Stimulated activated naive CD8-positive, alpha-beta T cell treated with anti-CD3 and anti-CD28 coated beads, Interleukin-15, amount 100 ng/mL, for 72 hours (primary cell): ENCODE data around the gene MYOF.
"Not testable (repeated sequence)": the region's sequence is repeated elsewhere in the genome, so short reads cannot be mapped to it uniquely, and the experiment has no call there.

Experiments used
- ATAC-seq: fragments of 150-1000 bp; cut with Tn5 transposase; 2 replicates; pipeline ENCODE4 v1.10.0; 2021; ENCODE audit warnings: mild to moderate bottlenecking, moderate library complexity
- DNase-seq, 2 donors: peaks; one replicate each; pipeline ENCODE4 v3.0.0; 2021 to 2022
- H3K27ac Mint-ChIP-seq, 2 donors: one replicate each; pipeline ENCODE4 v1.8.0; 2022; ENCODE audit warnings: mild to moderate bottlenecking in 2 of 2, mixed read lengths in 2 of 2, moderate library complexity in 2 of 2
- H3K27me3 Mint-ChIP-seq: one replicate; pipeline ENCODE4 v1.8.0; 2022; ENCODE audit warnings: mixed read lengths
- H3K4me1 Mint-ChIP-seq: one replicate; pipeline ENCODE4 v1.8.0; 2022; ENCODE audit warnings: mild to moderate bottlenecking, mixed read lengths
- H3K4me3 Mint-ChIP-seq, 2 donors: one replicate each; pipeline ENCODE4 v1.8.0; 2022; ENCODE audit warnings: mild to moderate bottlenecking in 2 of 2, mixed read lengths in 2 of 2, moderate library complexity in 1 of 2
- H3K9me3 Mint-ChIP-seq, 2 donors: one replicate each; pipeline ENCODE4 v1.8.0; 2022; ENCODE audit warnings: mixed read lengths in 2 of 2

MYOF gene

DNA sequence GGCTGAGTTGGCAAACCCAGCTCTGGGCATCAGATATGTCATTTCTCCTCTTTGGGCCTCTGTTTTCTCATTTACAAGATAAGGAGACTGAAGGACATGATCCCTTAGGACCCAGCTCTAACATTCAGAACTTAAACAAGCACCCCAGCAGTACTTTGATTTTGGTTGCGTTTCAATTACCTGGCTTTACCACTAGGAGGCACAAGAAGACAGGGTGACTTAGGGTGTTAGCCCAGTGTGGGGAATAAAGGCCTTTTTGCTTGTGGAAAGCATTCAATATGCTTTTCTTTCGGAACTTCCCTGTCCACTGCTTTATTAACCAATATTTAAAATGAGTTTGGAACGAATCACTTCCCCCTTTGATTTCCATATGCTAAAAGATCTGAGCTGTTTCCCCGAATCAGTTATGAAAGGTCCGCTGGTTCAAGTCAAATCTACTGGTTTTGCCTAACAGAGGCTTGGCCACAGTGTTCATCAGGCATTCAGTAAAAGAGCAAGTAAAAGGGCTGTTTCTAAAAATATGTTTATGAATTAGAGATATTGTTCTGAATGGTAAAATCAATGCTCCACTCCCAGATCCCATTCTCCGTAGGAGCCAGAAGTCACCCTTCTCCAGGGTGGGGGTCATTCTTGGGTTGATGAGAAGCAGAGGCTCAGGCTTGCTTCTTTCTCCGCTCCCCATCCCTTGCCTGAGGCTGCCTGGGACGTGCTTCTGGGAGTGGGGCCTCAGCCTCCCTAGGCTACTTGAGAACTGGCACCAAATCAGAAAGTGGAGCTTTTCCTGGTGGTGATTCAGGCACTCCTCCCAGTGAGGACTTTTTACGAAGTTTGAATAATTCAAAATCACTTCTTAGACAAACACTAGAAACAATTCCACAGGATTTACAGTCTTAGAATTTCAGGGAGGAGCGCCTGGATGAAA is 105.5 kb downstream of the MYOF start:
- H3K4me1 Mint-ChIP-seq: peaks cover 37% of the 10 kb centered on the region

GRCh38 chr10:93370961-93371360 is 111.2 kb downstream of the MYOF start:
- H3K27ac Mint-ChIP-seq: no peak overlapping the region
- ATAC-seq (no peak), DNase-seq (no peak)
- H3K4me3 Mint-ChIP-seq: no peak overlapping the region
- peaks cover 2% of the 10 kb centered on the region for H3K4me1 Mint-ChIP-seq
- H3K9me3 Mint-ChIP-seq: no peaks in the 10 kb centered on the region
- H3K27me3 Mint-ChIP-seq: peaks cover 10% of the 10 kb centered on the region

More for the DNA sequence above, 105.5 kb downstream of the MYOF start:
- Mint-ChIP-seq H3K27ac (no peak overlapping the region), H3K4me3 (no peak overlapping the region), H3K9me3 (no peaks in the 10 kb centered on the region), H3K27me3 (peaks cover 10% of the 10 kb centered on the region)
- peak; percentile 35 for ATAC-seq
- DNase-seq: peak; percentile 49 to 62

GRCh38 chr10:93369588-93370164 is 112.5 kb downstream of the MYOF start:
- no peak overlapping the region for H3K27ac Mint-ChIP-seq
- H3K4me1 Mint-ChIP-seq: peaks cover 5% of the 10 kb centered on the region
- H3K27me3 Mint-ChIP-seq: peaks cover 7% of the 10 kb centered on the region
- DNase-seq (no peak), ATAC-seq (no peak)
- H3K4me3 Mint-ChIP-seq: no peak overlapping the region
- H3K9me3 Mint-ChIP-seq: no peaks in the 10 kb centered on the region

GRCh38 chr10:93368210-93368609 is 113.9 kb downstream of the MYOF start:
- no peaks in the 10 kb centered on the region for H3K27me3 Mint-ChIP-seq
- H3K9me3 Mint-ChIP-seq: no peaks in the 10 kb centered on the region
- no peak for DNase-seq
- peaks cover 7% of the 10 kb centered on the region for H3K4me1 Mint-ChIP-seq
- H3K27ac Mint-ChIP-seq: no peak overlapping the region
- no peak for ATAC-seq
- H3K4me3 Mint-ChIP-seq: no peak overlapping the region

DNA sequence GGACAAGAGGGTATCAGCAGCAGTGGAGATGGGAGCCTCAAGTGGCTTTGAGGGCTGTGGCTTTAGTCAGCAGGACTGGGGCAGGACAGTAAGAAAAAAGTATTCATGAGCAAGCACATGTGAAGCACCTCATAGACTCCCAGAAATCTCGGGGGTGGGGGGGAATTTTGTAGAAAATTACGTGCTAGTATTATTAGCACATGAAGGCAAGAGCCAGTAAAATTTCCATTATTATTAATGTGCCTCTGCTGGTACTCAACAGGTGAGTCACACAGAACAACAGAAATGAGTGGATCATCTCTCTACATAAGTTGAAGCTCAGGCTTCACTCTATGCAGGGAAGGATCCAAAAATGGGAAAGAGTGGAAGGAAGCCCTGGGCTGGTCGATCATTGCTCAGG is 114.5 kb downstream of the MYOF start:
- no peaks in the 10 kb centered on the region for H3K27me3 Mint-ChIP-seq
- H3K27ac Mint-ChIP-seq: no peak overlapping the region
- no peak overlapping the region for H3K4me3 Mint-ChIP-seq
- H3K9me3 Mint-ChIP-seq: no peaks in the 10 kb centered on the region
- no peak for DNase-seq
- peaks cover 7% of the 10 kb centered on the region for H3K4me1 Mint-ChIP-seq
- no peak for ATAC-seq

DNA sequence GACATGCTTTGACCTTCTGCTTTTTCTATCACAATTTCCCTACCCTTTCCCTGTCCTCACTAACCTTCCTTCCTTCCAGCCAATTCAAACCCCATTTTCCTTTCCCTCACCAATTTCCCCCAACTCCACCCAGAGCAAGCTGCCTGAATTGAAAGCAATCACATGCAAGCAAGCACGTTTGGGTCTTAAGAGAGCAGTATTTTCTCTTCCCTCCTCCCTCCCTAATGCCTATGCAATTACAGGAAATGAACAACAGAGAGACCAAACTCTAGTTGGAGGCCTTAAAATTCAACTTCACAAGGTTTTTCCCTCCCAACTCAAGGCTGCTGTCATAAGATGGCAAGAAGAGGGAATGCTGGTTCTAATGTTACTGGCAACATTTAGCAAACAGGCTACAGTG is 117.2 kb downstream of the MYOF start:
- no peak for ATAC-seq
- Mint-ChIP-seq H3K4me1 (peaks cover 7% of the 10 kb centered on the region), H3K27me3 (no peaks in the 10 kb centered on the region), H3K27ac (no peak overlapping the region), H3K4me3 (no peak overlapping the region), H3K9me3 (no peaks in the 10 kb centered on the region)
- DNase-seq: no peak

DNA sequence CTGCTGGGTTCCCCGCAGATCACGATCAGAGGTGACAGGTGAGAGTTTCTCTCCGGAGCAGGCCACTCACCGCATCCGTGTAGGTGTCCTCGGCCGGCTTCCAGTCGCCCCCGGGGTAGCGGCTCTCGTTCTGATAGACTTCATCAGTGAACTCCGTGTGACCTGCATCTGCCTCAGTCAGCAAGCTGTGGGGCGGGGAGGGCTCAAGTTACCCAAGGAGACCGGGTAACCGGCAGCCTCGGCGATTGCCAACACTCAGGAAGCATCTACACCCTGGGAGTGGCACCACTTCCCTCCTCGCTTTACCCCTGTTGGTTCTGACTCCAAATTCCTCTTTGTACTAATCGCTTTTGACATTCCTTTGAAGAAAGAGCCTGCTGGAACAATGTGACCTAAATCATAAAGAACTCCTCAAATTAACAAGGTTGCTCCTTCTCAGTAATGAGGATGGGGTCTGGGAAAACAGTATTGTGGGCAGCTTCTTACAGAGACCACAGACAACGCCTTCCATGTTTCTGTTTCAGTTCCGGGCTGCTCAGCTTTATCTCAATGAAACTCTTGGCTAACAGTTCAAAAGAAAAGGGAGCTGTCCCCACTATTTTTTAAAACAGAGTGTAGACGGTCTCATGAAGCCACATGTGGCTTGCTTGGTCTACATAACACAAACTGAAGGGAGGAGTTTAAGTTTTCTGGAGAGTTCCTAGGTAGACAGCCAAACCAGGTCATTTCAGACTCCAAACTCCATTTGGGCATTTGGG is 118.1 kb downstream of the MYOF start:
- Mint-ChIP-seq H3K9me3 (no peaks in the 10 kb centered on the region), H3K4me3 (no peak overlapping the region), H3K27me3 (no peaks in the 10 kb centered on the region), H3K27ac (no peak overlapping the region), H3K4me1 (peaks cover 7% of the 10 kb centered on the region)
- DNase-seq: no peak
- no peak for ATAC-seq

DNA sequence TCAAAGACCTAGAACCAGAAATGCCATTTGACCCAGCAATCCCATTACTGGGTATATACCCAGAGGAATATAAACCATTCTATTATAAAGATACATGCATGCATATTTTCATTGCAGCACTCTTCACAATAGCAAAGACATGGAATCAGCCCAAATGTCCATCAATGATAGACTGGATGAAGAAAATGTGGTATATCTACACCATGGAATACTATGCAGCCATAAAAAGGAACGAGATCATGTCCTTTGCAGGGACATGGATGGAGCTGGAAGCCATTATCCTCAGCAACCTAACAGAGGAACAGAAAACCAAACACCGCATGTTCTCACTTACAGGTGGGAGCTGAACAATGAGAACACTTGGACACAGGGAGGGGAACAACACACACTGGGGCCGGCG is 123.7 kb downstream of the MYOF start:
- not testable (repeated sequence) for ATAC-seq, H3K4me1 Mint-ChIP-seq, DNase-seq, H3K27ac Mint-ChIP-seq, H3K9me3 Mint-ChIP-seq, H3K4me3 Mint-ChIP-seq, H3K27me3 Mint-ChIP-seq

GRCh38 chr10:93357680-93358079 is 124.5 kb downstream of the MYOF start:
- Mint-ChIP-seq H3K9me3 (no peaks in the 10 kb centered on the region), H3K27me3 (no peaks in the 10 kb centered on the region), H3K4me3 (no peak overlapping the region), H3K27ac (no peak overlapping the region), H3K4me1 (peaks cover 7% of the 10 kb centered on the region)
- ATAC-seq (peak; percentile 64), DNase-seq (no peak)

GRCh38 chr10:93356516-93356915 is 125.6 kb downstream of the MYOF start:
- H3K4me1 Mint-ChIP-seq: peaks cover 7% of the 10 kb centered on the region
- H3K4me3 Mint-ChIP-seq: no peak overlapping the region
- DNase-seq (no peak), ATAC-seq (no peak)
- no peak overlapping the region for H3K27ac Mint-ChIP-seq
- H3K27me3 Mint-ChIP-seq: no peaks in the 10 kb centered on the region
- H3K9me3 Mint-ChIP-seq: no peaks in the 10 kb centered on the region

DNA sequence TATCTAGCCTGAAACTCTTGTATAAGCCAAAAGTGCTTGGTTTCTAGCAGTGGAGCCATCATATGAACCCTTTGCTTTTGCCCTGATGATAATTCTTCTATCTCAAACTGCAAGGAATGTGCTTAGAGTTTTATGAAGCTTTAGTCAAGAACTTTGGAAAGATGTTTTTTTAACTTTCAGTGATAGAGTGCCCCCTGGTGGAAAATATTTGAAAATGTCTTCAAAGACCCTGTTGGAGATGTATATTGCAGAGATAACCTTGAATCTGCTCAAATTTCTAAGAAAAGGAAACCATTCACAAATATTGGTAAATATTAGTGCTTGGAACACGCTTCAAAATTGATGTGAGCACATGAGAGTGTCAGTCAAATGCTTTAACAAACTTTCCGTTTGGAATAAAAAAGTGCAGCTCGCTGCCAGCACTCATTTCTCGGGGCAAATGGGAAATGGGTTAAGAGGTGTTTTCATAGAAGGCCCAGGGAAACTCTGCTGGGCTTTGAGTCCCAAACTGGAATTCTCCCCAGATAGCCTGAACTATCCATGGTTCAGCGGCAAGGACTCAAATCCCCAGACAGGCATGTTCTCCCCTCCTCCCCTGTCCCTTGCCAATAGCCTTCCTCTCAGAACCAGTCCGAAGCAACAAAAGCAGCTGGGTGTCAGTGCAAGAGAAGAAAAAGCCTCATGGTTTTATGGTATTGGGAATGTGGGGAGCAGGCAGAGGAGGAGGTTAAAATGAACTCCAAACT is 129.3 kb downstream of the MYOF start:
- H3K27me3 Mint-ChIP-seq: no peaks in the 10 kb centered on the region
- ATAC-seq: no peak
- peak in 1 of 2 donors; percentile 1 for DNase-seq
- no peak overlapping the region for H3K4me3 Mint-ChIP-seq
- H3K9me3 Mint-ChIP-seq: no peaks in the 10 kb centered on the region
- peaks cover 4% of the 10 kb centered on the region for H3K4me1 Mint-ChIP-seq
- H3K27ac Mint-ChIP-seq: no peak overlapping the region

DNA sequence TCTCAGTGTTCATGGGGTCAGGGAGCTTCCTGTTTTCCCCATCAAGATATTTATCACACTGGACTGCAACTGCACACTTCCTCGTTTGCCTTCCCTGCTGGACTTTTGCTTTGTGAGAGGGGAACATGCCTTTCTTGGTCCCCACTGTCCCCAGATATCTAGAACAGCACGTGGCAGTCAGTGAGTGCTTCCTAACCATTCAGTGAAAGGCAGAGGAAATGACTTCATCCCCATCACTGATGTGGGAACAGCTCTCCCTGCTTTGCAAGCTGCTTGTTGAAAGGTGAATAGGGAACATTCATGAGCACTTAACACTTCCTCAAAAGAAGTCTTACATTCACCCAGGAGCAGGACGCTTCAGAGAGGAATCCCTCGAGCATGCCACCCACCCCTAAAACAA is 135.4 kb downstream of the MYOF start:
- no peak for DNase-seq
- Mint-ChIP-seq H3K27me3 (no peaks in the 10 kb centered on the region), H3K4me3 (no peak overlapping the region), H3K9me3 (no peaks in the 10 kb centered on the region), H3K4me1 (peaks cover 10% of the 10 kb centered on the region), H3K27ac (no peak overlapping the region)
- no peak for ATAC-seq

- no peaks in the 10 kb centered on the region for H3K9me3 Mint-ChIP-seq
- ATAC-seq (no peak), DNase-seq (no peak)
- no peak overlapping the region for H3K27ac Mint-ChIP-seq
- no peak overlapping the region for H3K4me3 Mint-ChIP-seq
- no peaks in the 10 kb centered on the region for H3K27me3 Mint-ChIP-seq
- peaks cover 10% of the 10 kb centered on the region for H3K4me1 Mint-ChIP-seq
Observed at GRCh38 chr10:93346108-93346507, 136.0 kb downstream of the MYOF start.

GRCh38 chr10:93344691-93345090 is 137.4 kb downstream of the MYOF start:
- Mint-ChIP-seq H3K9me3 (no peaks in the 10 kb centered on the region), H3K4me3 (no peak overlapping the region), H3K4me1 (peaks cover 10% of the 10 kb centered on the region), H3K27ac (no peak overlapping the region), H3K27me3 (no peaks in the 10 kb centered on the region)
- ATAC-seq: no peak
- no peak for DNase-seq

DNA sequence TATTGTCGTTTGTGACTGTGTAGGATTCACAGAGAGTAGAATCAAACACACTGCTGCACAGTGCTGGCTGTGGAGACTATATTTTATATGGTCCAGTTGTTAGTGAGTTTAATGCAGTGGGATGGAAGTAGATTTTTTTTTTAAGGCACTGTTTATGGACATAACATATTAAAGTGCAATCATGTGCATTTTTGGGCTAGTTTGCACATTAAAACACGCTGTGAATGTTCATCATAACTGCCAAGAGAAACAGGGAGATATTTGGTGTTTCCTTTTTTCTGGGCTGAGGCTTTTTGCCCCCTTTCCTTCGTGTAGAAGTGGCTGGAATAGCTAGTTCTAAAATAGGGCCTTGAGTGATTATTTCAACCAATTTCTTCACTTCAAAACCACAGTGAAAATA is 139.2 kb downstream of the MYOF start:
- Mint-ChIP-seq H3K27ac (no peak overlapping the region), H3K4me1 (peaks cover 10% of the 10 kb centered on the region), H3K4me3 (no peak overlapping the region), H3K27me3 (no peaks in the 10 kb centered on the region), H3K9me3 (no peaks in the 10 kb centered on the region)
- DNase-seq: no peak
- ATAC-seq: no peak
